ENCODE results near the gene TGM3. TPM values are rescaled to one million over a fixed set of nuclear protein-coding genes. Genes with fewer than 3 reads are reported as not detected.

The TGM3 gene
- total RNA-seq, 4 donors from 2014 or later = 0.21 TPM; not detected in 3

DNA sequence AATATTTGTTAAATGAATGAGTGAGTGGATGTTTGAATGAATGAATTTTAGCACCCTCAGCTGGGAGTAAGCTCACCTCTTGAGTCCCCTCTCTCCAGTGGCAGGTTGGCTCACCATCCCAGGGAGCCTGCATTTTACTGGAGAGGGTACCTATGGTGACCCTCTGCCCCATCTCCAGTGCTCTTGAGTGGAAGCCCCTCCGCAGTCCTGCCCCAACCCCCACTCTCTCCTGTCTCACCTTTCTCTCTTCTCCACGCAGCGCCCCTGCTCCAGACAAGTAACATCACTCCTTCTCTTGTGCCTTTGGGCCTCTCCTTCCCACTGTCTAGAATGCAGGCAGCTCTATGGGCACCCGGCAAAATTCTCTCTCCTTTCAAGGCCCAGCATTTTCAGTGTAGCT lies 11.3 kb downstream of the TGM3 start:
- H3K36me3 ChIP-seq = no peaks in the 10 kb centered on the region
- DNase-seq = no peak
- H3K27me3 ChIP-seq = no peaks in the 10 kb centered on the region
- no peaks in the 10 kb centered on the region for H3K9me3 ChIP-seq
- TF ChIP-seq, protein P1, sequence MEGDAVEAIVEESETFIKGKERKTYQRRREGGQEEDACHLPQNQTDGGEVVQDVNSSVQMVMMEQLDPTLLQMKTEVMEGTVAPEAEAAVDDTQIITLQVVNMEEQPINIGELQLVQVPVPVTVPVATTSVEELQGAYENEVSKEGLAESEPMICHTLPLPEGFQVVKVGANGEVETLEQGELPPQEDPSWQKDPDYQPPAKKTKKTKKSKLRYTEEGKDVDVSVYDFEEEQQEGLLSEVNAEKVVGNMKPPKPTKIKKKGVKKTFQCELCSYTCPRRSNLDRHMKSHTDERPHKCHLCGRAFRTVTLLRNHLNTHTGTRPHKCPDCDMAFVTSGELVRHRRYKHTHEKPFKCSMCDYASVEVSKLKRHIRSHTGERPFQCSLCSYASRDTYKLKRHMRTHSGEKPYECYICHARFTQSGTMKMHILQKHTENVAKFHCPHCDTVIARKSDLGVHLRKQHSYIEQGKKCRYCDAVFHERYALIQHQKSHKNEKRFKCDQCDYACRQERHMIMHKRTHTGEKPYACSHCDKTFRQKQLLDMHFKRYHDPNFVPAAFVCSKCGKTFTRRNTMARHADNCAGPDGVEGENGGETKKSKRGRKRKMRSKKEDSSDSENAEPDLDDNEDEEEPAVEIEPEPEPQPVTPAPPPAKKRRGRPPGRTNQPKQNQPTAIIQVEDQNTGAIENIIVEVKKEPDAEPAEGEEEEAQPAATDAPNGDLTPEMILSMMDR (IDR thresholded peaks at IDR 0.05) = no peak
- no peak for TF ChIP-seq POLR2A (IDR thresholded peaks at IDR 0.05)
- H3K4me3 ChIP-seq = no peak overlapping the region
- no peaks in the 10 kb centered on the region for H3K4me1 ChIP-seq
- no peak overlapping the region for H3K27ac ChIP-seq
- intact Hi-C loops (cut with DNase I; ENCODE audit: low total_unique reads) = no loop called here

DNA sequence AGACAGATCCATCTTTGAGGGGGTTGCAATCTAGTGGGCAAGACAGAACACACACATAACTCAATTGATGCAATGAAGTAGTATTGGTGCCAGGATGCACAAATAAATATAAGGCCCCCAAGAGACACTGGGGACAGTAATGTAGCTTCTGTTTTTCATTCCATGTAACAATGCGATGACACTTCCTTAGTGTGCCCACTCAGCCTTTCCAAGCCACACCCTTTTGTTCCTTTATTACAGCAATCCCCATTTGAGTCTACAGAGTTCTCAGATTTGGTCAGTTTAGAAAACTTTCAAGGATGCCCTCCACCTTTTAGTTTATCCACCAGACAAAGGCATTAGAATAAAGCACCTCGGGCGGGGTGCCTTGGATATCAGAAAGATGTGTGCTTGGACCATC lies 15.5 kb downstream of the TGM3 start:
- no peaks in the 10 kb centered on the region for H3K9me3 ChIP-seq
- no peak overlapping the region for H3K4me3 ChIP-seq
- H3K36me3 ChIP-seq = no peaks in the 10 kb centered on the region
- no peaks in the 10 kb centered on the region for H3K27me3 ChIP-seq
- intact Hi-C loops (cut with DNase I; ENCODE audit: low total_unique reads) = no loop called here
- TF ChIP-seq, protein P1 (IDR thresholded peaks at IDR 0.05) = no peak
- no peak for TF ChIP-seq POLR2A (IDR thresholded peaks at IDR 0.05)
- no peaks in the 10 kb centered on the region for H3K4me1 ChIP-seq
- no peak overlapping the region for H3K27ac ChIP-seq
- DNase-seq = no peak

DNA sequence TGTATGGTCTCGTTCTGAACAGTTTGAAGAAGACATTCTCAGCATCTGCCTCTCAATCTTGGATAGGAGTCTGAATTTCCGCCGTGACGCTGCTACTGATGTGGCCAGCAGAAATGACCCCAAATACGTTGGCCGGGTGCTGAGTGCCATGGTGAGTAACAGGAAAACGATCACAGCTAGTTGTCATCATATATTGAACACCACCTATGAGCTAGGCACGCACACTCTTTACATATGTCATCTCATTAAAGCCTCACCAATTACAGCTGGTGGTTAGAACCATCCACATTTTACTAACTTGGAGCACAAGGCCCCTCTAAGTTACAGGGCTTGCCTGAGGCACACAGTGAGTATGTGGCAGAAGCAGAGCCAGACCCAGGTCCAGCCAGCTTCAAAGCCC lies 17.1 kb downstream of the TGM3 start:
- H3K27ac ChIP-seq = no peak overlapping the region
- H3K27me3 ChIP-seq = no peaks in the 10 kb centered on the region
- DNase-seq = no peak
- TF ChIP-seq, protein P1 (IDR thresholded peaks at IDR 0.05) = no peak
- no peak for TF ChIP-seq POLR2A (IDR thresholded peaks at IDR 0.05)
- H3K4me3 ChIP-seq = no peak overlapping the region
- no peaks in the 10 kb centered on the region for H3K4me1 ChIP-seq
- intact Hi-C loops (cut with DNase I; ENCODE audit: low total_unique reads) = no loop called here
- no peaks in the 10 kb centered on the region for H3K9me3 ChIP-seq
- H3K36me3 ChIP-seq = no peaks in the 10 kb centered on the region

DNA sequence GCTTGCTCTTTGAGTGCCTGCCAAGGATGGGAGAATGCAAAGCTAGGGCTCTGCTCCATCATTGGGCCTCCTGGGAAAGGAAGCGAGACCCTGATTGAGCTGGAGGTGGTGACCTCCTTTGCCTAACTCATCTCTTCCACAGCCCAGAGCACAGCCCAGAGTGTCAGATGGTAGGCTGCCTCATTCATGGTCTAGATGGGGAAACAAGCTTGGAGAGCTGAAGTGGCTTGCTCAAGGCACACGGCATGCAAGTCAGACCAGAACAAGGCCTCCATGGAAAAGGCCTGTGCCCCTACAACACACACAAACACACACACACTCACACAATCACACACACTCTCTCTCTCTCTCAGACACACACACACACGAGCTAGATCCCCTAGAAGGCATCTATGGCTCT lies 17.5 kb downstream of the TGM3 start:
- no peak for TF ChIP-seq POLR2A (IDR thresholded peaks at IDR 0.05)
- TF ChIP-seq, protein P1 (IDR thresholded peaks at IDR 0.05) = no peak
- H3K27ac ChIP-seq = no peak overlapping the region
- DNase-seq = no peak
- H3K27me3 ChIP-seq = no peaks in the 10 kb centered on the region
- no peaks in the 10 kb centered on the region for H3K9me3 ChIP-seq
- intact Hi-C loops (cut with DNase I; ENCODE audit: low total_unique reads) = no loop called here
- no peaks in the 10 kb centered on the region for H3K4me1 ChIP-seq
- H3K36me3 ChIP-seq = no peaks in the 10 kb centered on the region
- no peak overlapping the region for H3K4me3 ChIP-seq

DNA sequence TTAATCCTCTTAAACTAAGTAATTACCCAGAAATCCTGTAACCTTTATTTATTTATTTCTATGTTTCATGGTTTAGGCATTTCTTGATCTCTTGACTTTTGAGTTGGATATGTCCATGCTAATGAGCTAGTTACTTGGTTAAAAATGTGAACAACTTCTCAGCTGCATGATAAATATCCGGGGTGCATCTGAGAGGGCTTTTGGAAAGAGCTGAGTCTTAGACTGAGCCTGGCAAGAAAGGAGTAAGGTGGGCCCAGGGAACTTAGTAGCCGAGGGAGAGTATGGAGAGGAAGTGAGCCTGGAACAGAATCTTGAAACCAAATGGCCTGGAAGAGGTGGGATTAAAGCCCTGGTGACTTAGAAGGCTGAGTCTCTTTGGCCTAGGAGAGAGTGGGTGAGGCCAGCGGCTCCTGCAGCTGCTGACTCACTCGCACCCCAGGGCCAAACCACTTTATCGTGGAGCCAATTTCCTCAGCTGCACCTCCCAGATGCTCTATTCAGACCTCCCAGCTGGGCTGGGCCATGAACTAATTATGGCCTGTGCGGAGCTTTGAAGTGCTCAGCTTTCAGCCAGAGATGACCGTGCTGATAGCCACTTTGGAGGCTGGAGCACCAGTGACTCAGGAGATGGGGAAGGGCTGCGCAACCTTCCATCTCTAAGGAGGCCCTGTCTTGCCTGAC lies 19.1 kb downstream of the TGM3 start:
- Histone ChIP-seq H3K4me1 (no peaks in the 10 kb centered on the region), H3K36me3 (no peaks in the 10 kb centered on the region), H3K27me3 (no peaks in the 10 kb centered on the region), H3K9me3 (no peaks in the 10 kb centered on the region), H3K27ac (no peak overlapping the region), H3K4me3 (no peak overlapping the region)
- DNase-seq = no peak
- no peak for TF ChIP-seq POLR2A (IDR thresholded peaks at IDR 0.05)
- TF ChIP-seq, protein P1 (IDR thresholded peaks at IDR 0.05) = no peak
- intact Hi-C loops (cut with DNase I; ENCODE audit: low total_unique reads) = no loop called here
